Ishikawa (cell line): Measurements from ENCODE around the gene ADGRE3.

Experiments
- CEBPB ChIP-seq: IDR thresholded peaks from 2 replicates; pipeline ENCODE4 v1.6.1; 2012
- CREB1 ChIP-seq: IDR thresholded peaks from 2 replicates; pipeline ENCODE4 v1.6.1; 2012; ENCODE audit warnings: low read depth
- EGR1 ChIP-seq: IDR thresholded peaks from 2 replicates; pipeline ENCODE4 v1.6.1; 2012
- EP300 ChIP-seq: IDR thresholded peaks from 2 replicates; pipeline ENCODE4 v1.6.1; 2012; ENCODE audit warnings: borderline replicate concordance
- FOXM1 ChIP-seq: IDR thresholded peaks from 2 replicates; pipeline ENCODE4 v1.6.1; 2012; ENCODE audit warnings: low read depth, borderline replicate concordance
- NFIC ChIP-seq: IDR thresholded peaks from 2 replicates; pipeline ENCODE4 v1.6.1; 2012
- RAD21 ChIP-seq: IDR thresholded peaks from 2 replicates; pipeline ENCODE4 v1.6.1; 2012; ENCODE audit warnings: low read depth
- TAF1 ChIP-seq: IDR thresholded peaks from 2 replicates; pipeline ENCODE4 v1.6.1; 2012; ENCODE audit warnings: low read depth, mild to moderate bottlenecking
- TCF12 ChIP-seq: IDR thresholded peaks from 2 replicates; pipeline ENCODE4 v1.6.1; 2012; ENCODE audit warnings: low read depth
- TEAD4 ChIP-seq: IDR thresholded peaks from 2 replicates; pipeline ENCODE4 v1.6.1; 2012
- YY1 ChIP-seq: IDR thresholded peaks from 2 replicates; pipeline ENCODE4 v1.6.1; 2012; ENCODE audit warnings: low read depth
- ZBTB7A ChIP-seq: IDR thresholded peaks from 2 replicates; pipeline ENCODE4 v1.6.1; 2012; ENCODE audit warnings: low read depth
- TF ChIP-seq, protein P1 (sequence below): IDR thresholded peaks from 2 replicates; pipeline ENCODE4 v1.6.1; 2012; ENCODE audit warnings: low read depth, mild to moderate bottlenecking
- TF ChIP-seq, protein P2 (sequence below): IDR thresholded peaks from 2 replicates; pipeline ENCODE4 v1.6.1; 2012
- TF ChIP-seq, protein P3 (sequence below): IDR thresholded peaks from 2 replicates; pipeline ENCODE4 v1.6.1; 2012

The ADGRE3 gene

DNA sequence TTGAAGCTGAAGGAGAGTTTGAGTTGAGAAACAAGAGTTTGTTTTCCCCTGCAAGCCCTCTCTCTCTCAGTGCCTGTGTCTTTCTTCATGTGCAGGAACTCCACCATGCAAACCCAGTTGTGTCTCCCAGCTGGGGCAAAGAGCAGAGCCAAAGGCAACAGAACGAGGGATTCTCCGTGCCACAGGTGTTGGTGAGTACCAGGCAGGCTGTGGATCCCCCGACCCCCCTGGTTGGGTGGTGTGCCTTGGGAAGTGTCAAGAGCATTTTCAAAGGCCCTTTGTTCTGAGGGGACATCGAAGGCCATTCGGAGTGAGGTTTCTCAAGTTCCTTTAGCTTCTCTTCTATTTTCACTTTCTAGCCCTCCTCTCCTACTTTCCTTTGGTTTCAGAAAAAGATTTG is 20.8 kb upstream of the ADGRE3 start:
- no peak for TF ChIP-seq CEBPB
- TF ChIP-seq TAF1 = no peak
- TF ChIP-seq, protein P1, sequence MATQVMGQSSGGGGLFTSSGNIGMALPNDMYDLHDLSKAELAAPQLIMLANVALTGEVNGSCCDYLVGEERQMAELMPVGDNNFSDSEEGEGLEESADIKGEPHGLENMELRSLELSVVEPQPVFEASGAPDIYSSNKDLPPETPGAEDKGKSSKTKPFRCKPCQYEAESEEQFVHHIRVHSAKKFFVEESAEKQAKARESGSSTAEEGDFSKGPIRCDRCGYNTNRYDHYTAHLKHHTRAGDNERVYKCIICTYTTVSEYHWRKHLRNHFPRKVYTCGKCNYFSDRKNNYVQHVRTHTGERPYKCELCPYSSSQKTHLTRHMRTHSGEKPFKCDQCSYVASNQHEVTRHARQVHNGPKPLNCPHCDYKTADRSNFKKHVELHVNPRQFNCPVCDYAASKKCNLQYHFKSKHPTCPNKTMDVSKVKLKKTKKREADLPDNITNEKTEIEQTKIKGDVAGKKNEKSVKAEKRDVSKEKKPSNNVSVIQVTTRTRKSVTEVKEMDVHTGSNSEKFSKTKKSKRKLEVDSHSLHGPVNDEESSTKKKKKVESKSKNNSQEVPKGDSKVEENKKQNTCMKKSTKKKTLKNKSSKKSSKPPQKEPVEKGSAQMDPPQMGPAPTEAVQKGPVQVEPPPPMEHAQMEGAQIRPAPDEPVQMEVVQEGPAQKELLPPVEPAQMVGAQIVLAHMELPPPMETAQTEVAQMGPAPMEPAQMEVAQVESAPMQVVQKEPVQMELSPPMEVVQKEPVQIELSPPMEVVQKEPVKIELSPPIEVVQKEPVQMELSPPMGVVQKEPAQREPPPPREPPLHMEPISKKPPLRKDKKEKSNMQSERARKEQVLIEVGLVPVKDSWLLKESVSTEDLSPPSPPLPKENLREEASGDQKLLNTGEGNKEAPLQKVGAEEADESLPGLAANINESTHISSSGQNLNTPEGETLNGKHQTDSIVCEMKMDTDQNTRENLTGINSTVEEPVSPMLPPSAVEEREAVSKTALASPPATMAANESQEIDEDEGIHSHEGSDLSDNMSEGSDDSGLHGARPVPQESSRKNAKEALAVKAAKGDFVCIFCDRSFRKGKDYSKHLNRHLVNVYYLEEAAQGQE = no peak
- TF ChIP-seq EP300 = no peak
- no peak for TF ChIP-seq TEAD4
- no peak for TF ChIP-seq TCF12
- TF ChIP-seq, protein P2, sequence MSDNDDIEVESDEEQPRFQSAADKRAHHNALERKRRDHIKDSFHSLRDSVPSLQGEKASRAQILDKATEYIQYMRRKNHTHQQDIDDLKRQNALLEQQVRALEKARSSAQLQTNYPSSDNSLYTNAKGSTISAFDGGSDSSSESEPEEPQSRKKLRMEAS = no peak
- no peak for TF ChIP-seq FOXM1
- TF ChIP-seq, protein P3, sequence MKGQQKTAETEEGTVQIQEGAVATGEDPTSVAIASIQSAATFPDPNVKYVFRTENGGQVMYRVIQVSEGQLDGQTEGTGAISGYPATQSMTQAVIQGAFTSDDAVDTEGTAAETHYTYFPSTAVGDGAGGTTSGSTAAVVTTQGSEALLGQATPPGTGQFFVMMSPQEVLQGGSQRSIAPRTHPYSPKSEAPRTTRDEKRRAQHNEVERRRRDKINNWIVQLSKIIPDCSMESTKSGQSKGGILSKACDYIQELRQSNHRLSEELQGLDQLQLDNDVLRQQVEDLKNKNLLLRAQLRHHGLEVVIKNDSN = no peak

DNA sequence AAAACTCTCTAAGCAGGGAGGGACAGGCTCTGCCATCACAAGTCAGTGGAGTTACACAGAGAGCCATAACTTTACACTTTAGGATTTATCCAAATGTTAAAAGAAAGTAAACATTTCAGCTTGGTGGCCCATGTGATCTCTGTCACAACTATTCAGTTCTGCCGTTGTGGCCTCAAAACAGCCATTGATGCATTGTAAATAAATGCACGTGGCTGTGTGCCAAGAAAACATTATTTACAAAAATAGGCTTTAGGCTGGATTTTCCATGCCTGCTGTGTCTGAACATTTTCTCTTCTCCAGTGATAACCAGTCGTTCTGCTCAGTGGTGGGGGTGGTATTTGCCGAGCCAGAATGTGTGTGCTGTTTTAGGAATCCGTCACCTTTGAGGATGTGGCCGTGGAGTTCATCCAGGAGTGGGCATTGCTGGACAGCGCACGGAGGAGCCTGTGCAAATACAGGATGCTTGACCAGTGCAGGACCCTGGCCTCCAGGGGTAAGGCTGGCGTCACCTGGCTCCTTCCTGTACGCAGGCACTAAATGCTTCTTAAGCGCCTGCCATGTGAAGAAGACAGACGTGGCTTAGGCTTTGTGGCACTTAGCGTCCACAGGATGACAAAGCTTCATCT is 20.1 kb upstream of the ADGRE3 start:
- TF ChIP-seq, protein P3 = no peak
- TF ChIP-seq RAD21 (no peak), CEBPB (no peak), TAF1 (no peak)
- TF ChIP-seq, protein P1 = peak; percentile 57; the same call in 1 of the 2 replicates

DNA sequence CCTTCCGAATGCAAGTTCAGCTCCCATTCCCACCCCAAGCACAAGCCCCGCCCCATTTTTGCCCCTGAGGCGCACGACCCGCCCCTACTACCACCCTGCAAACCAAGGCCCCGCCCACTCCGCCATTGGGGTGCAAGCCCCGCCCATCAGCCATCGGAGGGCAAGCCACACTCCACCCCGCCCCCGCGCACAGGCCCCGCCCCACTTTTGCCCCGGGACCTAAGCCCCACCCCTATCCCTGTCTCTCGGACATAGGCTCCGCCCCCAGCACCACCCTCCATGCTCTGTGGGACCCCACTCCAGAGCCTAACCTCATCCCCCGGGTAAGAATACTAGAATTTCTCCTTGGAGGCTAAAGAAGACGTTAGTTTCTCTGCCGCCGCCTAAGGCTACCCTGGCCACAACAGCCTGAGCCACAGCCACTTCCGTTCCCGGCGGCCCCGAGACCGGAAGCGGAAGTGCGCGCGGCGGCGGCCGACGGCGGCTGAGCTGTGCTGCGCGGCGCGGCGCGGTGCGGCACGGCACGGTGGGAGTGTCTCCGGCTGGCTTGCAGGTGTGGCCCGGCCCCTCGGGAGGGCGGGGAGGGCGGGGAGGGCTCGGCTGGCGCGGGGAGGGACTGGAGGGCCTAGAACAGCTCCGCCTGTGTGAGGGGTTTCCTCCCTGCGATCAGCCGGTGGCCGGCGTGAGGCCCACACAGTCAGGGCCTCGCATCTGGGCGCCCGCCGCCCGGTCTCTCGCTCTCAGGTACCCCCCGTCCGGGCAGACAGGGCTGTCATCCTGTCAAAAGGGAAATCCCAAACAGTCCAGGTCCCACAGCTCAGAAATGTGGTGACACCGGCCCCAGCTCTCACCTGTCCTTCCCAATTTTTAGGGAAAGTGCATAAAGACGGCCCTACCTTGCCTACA is 15.2 kb upstream of the ADGRE3 start, which contains the start of gene ZNF333:
Gene ZNF333, plus strand, starts transcription at position 451 of the 906 bp plus-strand sequence. CDS start 3,444 bp downstream, outside the sequence.
- TF ChIP-seq, protein P2 = no peak
- TF ChIP-seq NFIC (no peak), FOXM1 (no peak), RAD21 (no peak), TAF1 (peak; percentile 30; the same call in 1 of the 2 replicates), YY1 (0 out of 2 replicates have a peak, but pooled peaks have one; percentile 26), EGR1 (no peak; the same call in 1 of the 2 replicates), EP300 (no peak), TEAD4 (no peak), CREB1 (no peak), TCF12 (no peak), CEBPB (no peak), ZBTB7A (no peak)
- TF ChIP-seq, protein P1 = no peak
- TF ChIP-seq, protein P3 = 0 out of 2 replicates have a peak, but pooled peaks have one; percentile 27
